Common myeloid progenitor, CD34-positive (primary cell): ENCODE measurements around the gene GNAO1.

Source experiments
- CTCF ChIA-PET: fragments of 350-600 bp; sonication (Branson Sonifier 250); formaldehyde crosslinking; loops from one replicate; lab custom pipeline; 2021; ENCODE audit warnings: antibody characterized with exemption; lab: Charles Lee
- POLR2A ChIA-PET: fragments of 350-600 bp; sonication (Branson Sonifier 250); formaldehyde crosslinking; loops from one replicate; lab custom pipeline; 2021; ENCODE audit warnings: antibody characterized with exemption; lab: Charles Lee
- DNase-seq, 3 donors: peaks; one replicate each; pipeline versions ENCODE4 v3.0.0 to v3.0.0-alpha.2; 2013
- H3K27ac ChIP-seq, 2 experiments: 1 replicate in 1 of 2; 2 replicates in 1 of 2; pipeline ENCODE4 v1.7.0; 2013; ENCODE audit warnings: inconsistent platforms in 2 of 2, low read length in 2 of 2, mild to moderate bottlenecking in 2 of 2, low read depth in 1 of 2, moderate library complexity in 1 of 2; ENCODE audit not compliant: severe bottlenecking in 2 of 2, insufficient read depth in 1 of 2, poor library complexity in 1 of 2
- H3K27me3 ChIP-seq, 5 experiments: replicated peaks in 2 of 5; 1 replicate in 3 of 5; 2 replicates in 2 of 5; pipeline versions ENCODE4 v1.6.1 to v1.7.0; 2013; ENCODE audit warnings: low read length in 4 of 5, mild to moderate bottlenecking in 2 of 5, moderate library complexity in 2 of 5, inconsistent platforms in 1 of 5; ENCODE audit not compliant: insufficient read depth in 5 of 5, control insufficient read depth in 4 of 5
- H3K36me3 ChIP-seq, 4 experiments: 1 replicate in 2 of 4; 2 replicates in 2 of 4; pipeline versions ENCODE4 v1.6.1 to v1.7.0; 2013; ENCODE audit warnings: low read length in 3 of 4, control low read depth in 1 of 4, mild to moderate bottlenecking in 1 of 4; ENCODE audit not compliant: control insufficient read depth in 4 of 4, insufficient read depth in 4 of 4
- H3K4me1 ChIP-seq, 4 experiments: 1 replicate in 3 of 4; 2 replicates in 1 of 4; pipeline versions ENCODE4 v1.6.1 to v1.7.1; 2013; ENCODE audit warnings: low read length in 3 of 4, mild to moderate bottlenecking in 3 of 4, control low read depth in 1 of 4, inconsistent platforms in 1 of 4, moderate library complexity in 1 of 4; ENCODE audit not compliant: control insufficient read depth in 4 of 4, insufficient read depth in 4 of 4; ENCODE audit errors: control extremely low read depth in 1 of 4
- H3K4me3 ChIP-seq, 7 experiments: 1 replicate in 4 of 7; 2 replicates in 3 of 7; pipeline versions ENCODE4 v1.5.1 to v1.7.0; 2013; ENCODE audit warnings: mild to moderate bottlenecking in 7 of 7, low read length in 6 of 7, moderate library complexity in 6 of 7, inconsistent platforms in 2 of 7, low read depth in 2 of 7, control low read depth in 1 of 7; ENCODE audit not compliant: insufficient read depth in 4 of 7, control insufficient read depth in 1 of 7; ENCODE audit errors: extremely low read depth in 1 of 7
- H3K9me3 ChIP-seq, 5 experiments: 1 replicate in 4 of 5; 2 replicates in 1 of 5; pipeline versions ENCODE4 v1.6.1 to v1.7.1; 2013; ENCODE audit warnings: low read length in 4 of 5, mild to moderate bottlenecking in 2 of 5, inconsistent platforms in 1 of 5, low read depth in 1 of 5, moderate library complexity in 1 of 5; ENCODE audit not compliant: control insufficient read depth in 4 of 5, insufficient read depth in 2 of 5; ENCODE audit errors: control extremely low read depth in 1 of 5
- WGBS: methylation state at CpG from one replicate; pipeline ENCODE4 v1.1.5; 2013; ENCODE audit not compliant: insufficient coverage; 5-methylcytosine and 5-hydroxymethylcytosine counted together

The GNAO1 gene

DNA sequence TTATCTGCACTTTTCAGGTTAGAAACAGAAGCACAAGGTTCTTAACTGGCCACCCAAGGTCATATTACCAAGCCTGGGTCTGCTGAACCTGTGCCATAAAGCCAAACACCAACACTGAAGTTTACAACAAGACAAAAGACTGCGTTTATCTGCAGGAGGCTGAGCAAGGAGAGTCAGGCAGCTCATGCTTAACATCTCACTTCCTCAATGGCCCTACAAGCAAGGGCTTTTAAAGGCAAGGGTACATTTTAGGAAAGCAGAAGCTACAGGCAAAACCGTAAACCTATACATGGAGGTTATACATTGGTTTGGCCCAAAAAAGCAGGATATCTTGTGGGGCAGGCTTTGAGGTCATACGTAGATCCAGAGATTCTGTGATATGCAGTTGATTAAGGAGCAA is 91.2 kb downstream of the GNAO1 start:
- Histone ChIP-seq H3K4me1 (peaks cover 0 to 52% (median 31%) of the 10 kb centered on the region in 4 experiments), H3K36me3 (no peaks in the 10 kb centered on the region), H3K4me3 (no peak overlapping the region), H3K27ac (no peak overlapping the region), H3K9me3 (no peaks in the 10 kb centered on the region), H3K27me3 (no peaks in the 10 kb centered on the region)
- ChIA-PET POLR2A (interaction anchor here (0.6 kb wide), 1 partner anchor 143 kb away, joined by 4 read pairs; no protein-coding TSS in a partner anchor), CTCF (interaction anchor here (1.2 to 7.0 kb wide), 6 partner anchors 9 to 35 kb away, joined by 3 to 29 read pairs (median 5); no protein-coding TSS in a partner anchor)
- WGBS, result 87% methylated on average over 3 of the region's 3 CpGs
- DNase-seq, result peak in 1 of 3 donors; percentile 60

- Histone ChIP-seq H3K36me3 (no peaks in the 10 kb centered on the region), H3K9me3 (no peaks in the 10 kb centered on the region), H3K27ac (no peak overlapping the region), H3K4me1 (peaks cover 0 to 31% (median 13%) of the 10 kb centered on the region in 4 experiments), H3K27me3 (no peaks in the 10 kb centered on the region), H3K4me3 (no peak overlapping the region)
- DNase-seq, result no peak
- ChIA-PET CTCF (interaction anchor here (7.0 kb wide), 1 partner anchor 13 kb away, joined by 29 read pairs; no protein-coding TSS in a partner anchor), POLR2A (no interaction called here)
- WGBS, result 100% methylated on average over 2 of the region's 2 CpGs
These were observed 93.2 kb downstream of the GNAO1 start for GRCh38 chr16:56284521-56284920.

DNA sequence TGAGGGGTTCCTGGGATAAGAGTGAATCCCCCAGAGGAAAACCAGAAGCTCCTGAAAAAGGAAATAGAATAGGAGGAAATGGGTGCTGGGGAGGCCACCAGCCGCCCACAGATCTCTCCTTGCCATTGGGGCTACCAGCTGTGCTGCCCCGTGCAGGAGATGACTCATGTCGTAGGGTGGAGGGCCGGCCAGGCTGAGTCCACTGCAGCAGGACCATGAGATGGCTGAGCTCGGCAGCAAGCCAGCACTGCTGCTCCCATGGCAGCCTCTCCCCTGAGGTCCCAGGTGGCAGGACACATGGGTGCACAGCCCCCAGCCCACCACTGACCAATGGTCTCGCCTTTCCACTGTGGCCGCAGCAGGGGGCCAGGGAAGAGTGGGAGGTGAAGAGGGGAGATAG is 95.5 kb downstream of the GNAO1 start:
- no peak overlapping the region for H3K27ac ChIP-seq
- H3K36me3 ChIP-seq, result no peaks in the 10 kb centered on the region
- H3K4me3 ChIP-seq, result no peak overlapping the region
- no peak for DNase-seq
- 81% methylated on average over 5 of the region's 7 CpGs for WGBS
- peaks cover 0 to 14% (median 2%) of the 10 kb centered on the region in 4 experiments for H3K4me1 ChIP-seq
- no peaks in the 10 kb centered on the region for H3K9me3 ChIP-seq
- CTCF ChIA-PET, result no interaction called here
- no peaks in the 10 kb centered on the region for H3K27me3 ChIP-seq
- POLR2A ChIA-PET, result no interaction called here

DNA sequence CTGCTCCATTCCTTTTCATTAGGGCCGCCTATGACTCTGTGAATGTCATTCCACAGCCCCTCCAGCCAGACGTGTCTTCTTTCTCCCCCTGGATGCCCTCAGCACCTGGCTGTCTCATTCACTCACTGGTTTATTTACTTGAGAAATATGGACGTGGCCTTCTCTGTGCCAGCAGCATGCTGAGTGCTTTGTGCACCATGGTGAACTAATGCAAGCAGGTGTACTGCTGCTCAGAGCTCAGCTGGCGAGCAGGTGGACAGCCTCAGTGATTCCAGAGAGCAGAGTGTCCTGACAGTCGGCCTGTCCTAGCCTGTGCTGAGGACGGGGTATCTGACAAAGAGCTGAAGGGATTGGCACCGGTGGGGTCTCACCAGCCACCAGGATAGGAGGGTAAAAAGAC is 96.7 kb downstream of the GNAO1 start:
- ChIA-PET POLR2A (no interaction called here), CTCF (interaction anchor here (0.6 to 1.5 kb wide), 3 partner anchors 9 to 35 kb away, joined by 3 read pairs; no protein-coding TSS in a partner anchor)
- no peaks in the 10 kb centered on the region for H3K27me3 ChIP-seq

DNA sequence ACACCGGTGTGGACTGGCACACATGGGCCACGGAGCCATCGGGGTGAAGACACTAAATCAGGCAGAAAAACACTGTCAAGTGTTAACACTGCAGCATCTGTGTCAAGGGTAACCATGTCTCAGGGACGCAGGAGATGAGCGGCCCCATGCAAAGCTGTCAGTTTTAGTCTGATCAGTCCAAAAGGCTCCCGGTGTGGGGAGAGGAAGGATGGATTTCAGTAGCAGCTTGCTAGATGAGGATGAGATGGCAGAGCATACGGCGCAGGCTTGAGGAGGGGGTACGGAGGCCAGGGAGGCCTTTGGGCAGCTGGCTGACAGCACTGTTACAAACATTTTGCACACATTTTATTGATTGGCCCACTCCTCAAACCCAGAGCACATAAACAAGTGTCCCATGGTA is 98.1 kb downstream of the GNAO1 start:
- H3K4me1 ChIP-seq, result peaks cover 3 to 12% (median 9%) of the 10 kb centered on the region in 4 experiments
- no peaks in the 10 kb centered on the region for H3K9me3 ChIP-seq
- H3K36me3 ChIP-seq, result no peaks in the 10 kb centered on the region
- H3K27ac ChIP-seq, result no peak overlapping the region
- ChIA-PET POLR2A (no interaction called here), CTCF (interaction anchor here (0.7 to 1.4 kb wide), 2 partner anchors 8 to 10 kb away, joined by 3 to 4 read pairs; no protein-coding TSS in a partner anchor)
- no peak overlapping the region for H3K4me3 ChIP-seq
- 98% methylated on average over 6 of the region's 9 CpGs for WGBS
- no peaks in the 10 kb centered on the region for H3K27me3 ChIP-seq
- DNase-seq, result no peak

More for the DNA sequence above, 96.7 kb downstream of the GNAO1 start:
- DNase-seq, result no peak
- Histone ChIP-seq H3K4me1 (peaks cover 0 to 7% (median under 1%) of the 10 kb centered on the region in 4 experiments), H3K36me3 (no peaks in the 10 kb centered on the region), H3K9me3 (no peaks in the 10 kb centered on the region), H3K4me3 (no peak overlapping the region), H3K27ac (no peak overlapping the region)
- 99% methylated on average over 7 of the region's 7 CpGs for WGBS

GRCh38 chr16:56289862-56290261 is 98.6 kb downstream of the GNAO1 start:
- peaks cover 3 to 17% (median 14%) of the 10 kb centered on the region in 4 experiments for H3K4me1 ChIP-seq
- no peaks in the 10 kb centered on the region for H3K27me3 ChIP-seq
- 78% methylated on average over 3 of the region's 4 CpGs for WGBS
- no peaks in the 10 kb centered on the region for H3K9me3 ChIP-seq
- no peak overlapping the region for H3K4me3 ChIP-seq
- DNase-seq, result peak in 2 of 3 donors; percentile 36 to 58
- ChIA-PET POLR2A (no interaction called here), CTCF (interaction anchor here (0.7 to 1.4 kb wide), 2 partner anchors 8 to 10 kb away, joined by 3 to 4 read pairs; no protein-coding TSS in a partner anchor)
- no peaks in the 10 kb centered on the region for H3K36me3 ChIP-seq
- H3K27ac ChIP-seq, result no peak overlapping the region

DNA sequence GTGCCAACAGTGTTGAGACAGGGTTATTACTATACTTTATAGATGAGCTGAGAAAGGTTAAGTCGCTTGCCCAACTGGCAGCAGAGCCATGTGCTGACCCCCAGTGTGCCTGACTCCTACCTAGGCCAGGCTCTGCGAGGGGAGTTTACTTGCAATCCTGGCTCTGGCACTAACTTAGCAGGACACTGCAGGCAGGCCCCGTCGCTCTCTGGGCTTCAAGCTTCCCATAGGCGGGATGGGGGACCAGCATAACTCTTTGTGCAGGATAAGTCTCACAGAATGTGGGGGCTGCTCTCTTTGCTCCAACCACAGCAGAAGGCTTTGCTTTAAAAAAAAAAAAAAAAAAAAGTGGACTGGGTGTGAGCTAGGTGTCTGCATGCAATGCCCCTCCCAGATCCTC is 102.7 kb downstream of the GNAO1 start:
- ChIA-PET CTCF (interaction anchor here (1.2 to 1.6 kb wide), 2 partner anchors 24 to 30 kb away, joined by 4 to 6 read pairs; no protein-coding TSS in a partner anchor), POLR2A (no interaction called here)
- no peak overlapping the region for H3K27ac ChIP-seq
- WGBS, result 100% methylated on average over 5 of the region's 5 CpGs
- no peak overlapping the region for H3K4me3 ChIP-seq
- H3K4me1 ChIP-seq, result peaks cover 3 to 57% (median 45%) of the 10 kb centered on the region in 4 experiments
- no peaks in the 10 kb centered on the region for H3K36me3 ChIP-seq
- H3K9me3 ChIP-seq, result no peaks in the 10 kb centered on the region
- no peaks in the 10 kb centered on the region for H3K27me3 ChIP-seq
- no peak for DNase-seq
